ENCODE measurements around the gene NOTUM. TPM values are rescaled to one million over a fixed set of nuclear protein-coding genes. Genes with fewer than 3 reads are reported as not detected.
"Not testable (repeated sequence)": the region's sequence is repeated elsewhere in the genome, so short reads cannot be mapped to it uniquely, and the experiment has no call there.

Gene NOTUM
- total RNA-seq, 1 donor from 2014 or later, result 1.7 TPM

DNA sequence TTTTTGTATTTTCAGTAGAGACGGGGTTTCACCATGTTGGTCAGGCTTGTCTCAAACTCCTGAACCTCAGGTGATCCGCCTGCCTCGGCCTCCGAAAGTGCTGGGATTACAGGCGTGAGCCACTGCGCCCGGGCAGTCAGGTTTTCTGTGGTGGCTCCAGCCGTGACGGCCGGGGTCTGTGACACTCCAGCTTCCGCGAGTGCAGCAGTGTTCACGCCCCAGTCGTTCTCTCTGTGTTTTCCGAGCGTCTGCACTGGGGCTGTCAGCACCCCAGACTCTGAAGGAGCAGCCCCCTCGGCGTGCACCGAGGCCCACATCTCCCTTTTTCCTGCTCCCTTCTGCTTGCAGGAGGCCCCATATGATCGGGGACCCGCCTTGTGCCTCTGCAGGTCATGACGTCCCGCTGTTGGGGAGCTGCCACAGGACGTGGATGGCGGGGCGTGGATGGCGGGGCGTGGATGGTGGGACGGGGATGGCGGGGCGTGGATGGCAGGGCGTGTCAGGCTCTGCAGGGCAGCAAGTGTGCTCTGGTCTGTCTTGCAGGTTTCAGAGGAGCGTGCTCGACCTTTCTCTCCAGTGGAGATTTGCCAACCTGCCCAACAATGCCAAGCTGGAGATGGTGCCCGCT lies 22.1 kb upstream of the NOTUM start:
- Histone ChIP-seq H3K4me3 (ENCODE audit: insufficient read depth, low read depth, low read length) (no peak overlapping the region), H3K27ac (ENCODE audit: low read depth, low read length) (no peak overlapping the region), H3K27me3 (ENCODE audit: insufficient read depth, low read length) (no peaks in the 10 kb centered on the region), H4K20me1 (ENCODE audit: insufficient read depth, low read length) (peaks cover 17% of the 10 kb centered on the region), H3K9me3 (ENCODE audit: insufficient read depth, low read depth, low read length) (no peaks in the 10 kb centered on the region), H3K4me2 (ENCODE audit: low read length) (no peak overlapping the region), H3K79me2 (ENCODE audit: insufficient read depth, low read length) (peaks cover 4% of the 10 kb centered on the region), H3K36me3 (ENCODE audit: insufficient read depth, low read length) (peaks cover 18% of the 10 kb centered on the region), H2AFZ (ENCODE audit: low read depth, low read length) (no peak overlapping the region), H3K4me1 (ENCODE audit: insufficient read depth, low read length) (peaks cover under 1% of the 10 kb centered on the region), H3K9ac (ENCODE audit: low read length) (no peak overlapping the region)
- no peaks in the 10 kb centered on the region for H3K9me3 Mint-ChIP-seq (ENCODE audit: unreplicated experiment)
- H3K4me3 Mint-ChIP-seq (ENCODE audit: unreplicated experiment), result no peak overlapping the region
- no peak for TF ChIP-seq EZH2 (IDR thresholded peaks at IDR 0.05; ENCODE audit: insufficient read depth, low read length)
- DNase-seq (ENCODE audit: low read depth), result no peak
- H3K4me1 Mint-ChIP-seq (ENCODE audit: low read depth, unreplicated experiment), result peaks cover 7% of the 10 kb centered on the region
- H3K27me3 Mint-ChIP-seq (ENCODE audit: low read depth, unreplicated experiment), result no peaks in the 10 kb centered on the region
- no peak for FAIRE-seq
- H3K36me3 Mint-ChIP-seq (ENCODE audit: low read depth, unreplicated experiment), result peaks cover 14% of the 10 kb centered on the region
- H3K27ac Mint-ChIP-seq (ENCODE audit: unreplicated experiment), result no peak overlapping the region

DNA sequence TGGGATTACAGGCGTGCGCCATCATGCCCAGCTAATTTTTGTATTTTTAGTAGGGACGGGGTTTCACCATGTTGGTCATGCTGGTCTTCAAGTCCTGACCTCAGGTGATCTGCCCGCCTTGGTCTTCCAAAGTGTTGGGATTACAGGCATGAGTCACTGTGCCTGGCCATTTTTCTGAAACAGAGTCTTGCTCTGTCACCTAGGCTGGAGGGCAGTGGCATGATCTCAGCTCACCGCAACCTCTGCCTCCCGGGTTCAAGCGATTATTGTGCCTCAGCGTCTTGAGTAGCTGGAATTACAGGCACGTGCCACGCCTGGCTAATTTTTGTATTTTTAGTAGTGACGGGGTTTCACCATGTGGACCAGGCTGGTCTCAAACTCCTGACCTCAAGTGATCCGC lies 20.5 kb upstream of the NOTUM start:
- H3K9ac ChIP-seq (ENCODE audit: low read length); H3K27ac ChIP-seq (ENCODE audit: low read depth, low read length); DNase-seq (ENCODE audit: low read depth); H3K4me3 ChIP-seq (ENCODE audit: insufficient read depth, low read depth, low read length); H3K27me3 ChIP-seq (ENCODE audit: insufficient read depth, low read length); H3K4me2 ChIP-seq (ENCODE audit: low read length); H3K4me1 ChIP-seq (ENCODE audit: insufficient read depth, low read length); H3K36me3 Mint-ChIP-seq (ENCODE audit: low read depth, unreplicated experiment); H3K4me1 Mint-ChIP-seq (ENCODE audit: low read depth, unreplicated experiment); H3K27me3 Mint-ChIP-seq (ENCODE audit: low read depth, unreplicated experiment); H3K79me2 ChIP-seq (ENCODE audit: insufficient read depth, low read length); FAIRE-seq; H2AFZ ChIP-seq (ENCODE audit: low read depth, low read length); H3K27ac Mint-ChIP-seq (ENCODE audit: unreplicated experiment); H3K4me3 Mint-ChIP-seq (ENCODE audit: unreplicated experiment); H3K9me3 Mint-ChIP-seq (ENCODE audit: unreplicated experiment); H3K9me3 ChIP-seq (ENCODE audit: insufficient read depth, low read depth, low read length): not testable (repeated sequence)
- peaks cover 17% of the 10 kb centered on the region for H4K20me1 ChIP-seq (ENCODE audit: insufficient read depth, low read length)
- peaks cover 18% of the 10 kb centered on the region for H3K36me3 ChIP-seq (ENCODE audit: insufficient read depth, low read length)

DNA sequence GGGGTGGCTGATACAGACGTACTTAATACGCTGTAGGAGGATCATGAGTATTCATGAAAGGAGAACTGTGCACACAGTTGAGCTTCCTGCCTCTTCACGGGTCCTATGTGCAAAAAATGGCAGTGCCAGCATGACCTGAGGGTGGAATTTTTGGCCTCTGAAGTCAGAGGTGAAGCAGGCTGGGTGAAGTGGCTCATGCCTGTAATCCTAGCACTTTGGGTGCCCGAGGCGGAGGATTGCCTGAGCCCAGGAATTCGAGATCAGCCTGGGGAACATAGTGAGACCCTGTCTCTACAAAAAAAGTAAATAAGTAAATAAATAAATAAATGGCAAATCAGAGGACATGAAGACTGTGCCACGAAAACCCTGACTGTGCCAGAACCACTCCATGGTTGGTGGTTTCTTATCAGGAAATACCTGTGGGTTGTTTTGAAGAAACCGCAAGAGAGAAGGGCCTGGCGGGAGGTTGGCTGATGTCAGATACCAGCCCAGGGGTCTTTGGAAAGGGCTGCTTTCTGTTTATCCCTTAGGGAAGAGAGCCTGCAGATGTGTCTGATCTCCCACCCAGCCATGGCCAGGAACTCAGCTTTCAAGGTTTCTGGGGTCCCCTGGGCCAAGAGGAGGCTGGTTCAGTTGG lies 19.8 kb upstream of the NOTUM start:
- peaks cover 7% of the 10 kb centered on the region for H3K4me1 ChIP-seq (ENCODE audit: insufficient read depth, low read length)
- FAIRE-seq, result no peak
- H3K4me3 Mint-ChIP-seq (ENCODE audit: unreplicated experiment), result no peak overlapping the region

More for the DNA sequence above, 19.8 kb upstream of the NOTUM start:
- H3K4me2 ChIP-seq (ENCODE audit: low read length), result no peak overlapping the region
- H4K20me1 ChIP-seq (ENCODE audit: insufficient read depth, low read length), result peaks cover 16% of the 10 kb centered on the region
- DNase-seq (ENCODE audit: low read depth), result no peak
- H3K27ac ChIP-seq (ENCODE audit: low read depth, low read length), result no peak overlapping the region
- H2AFZ ChIP-seq (ENCODE audit: low read depth, low read length), result no peak overlapping the region
- H3K9ac ChIP-seq (ENCODE audit: low read length), result no peak overlapping the region
- Mint-ChIP-seq H3K36me3 (ENCODE audit: low read depth, unreplicated experiment) (peaks cover 4% of the 10 kb centered on the region), H3K9me3 (ENCODE audit: unreplicated experiment) (no peaks in the 10 kb centered on the region), H3K27ac (ENCODE audit: unreplicated experiment) (no peak overlapping the region), H3K27me3 (ENCODE audit: low read depth, unreplicated experiment) (no peaks in the 10 kb centered on the region), H3K4me1 (ENCODE audit: low read depth, unreplicated experiment) (peaks cover 7% of the 10 kb centered on the region)
- peaks cover 7% of the 10 kb centered on the region for H3K79me2 ChIP-seq (ENCODE audit: insufficient read depth, low read length)
- H3K36me3 ChIP-seq (ENCODE audit: insufficient read depth, low read length), result peaks cover 17% of the 10 kb centered on the region
- no peaks in the 10 kb centered on the region for H3K9me3 ChIP-seq (ENCODE audit: insufficient read depth, low read depth, low read length)
- H3K4me3 ChIP-seq (ENCODE audit: insufficient read depth, low read depth, low read length), result no peak overlapping the region
- no peaks in the 10 kb centered on the region for H3K27me3 ChIP-seq (ENCODE audit: insufficient read depth, low read length)
- TF ChIP-seq, protein P1, sequence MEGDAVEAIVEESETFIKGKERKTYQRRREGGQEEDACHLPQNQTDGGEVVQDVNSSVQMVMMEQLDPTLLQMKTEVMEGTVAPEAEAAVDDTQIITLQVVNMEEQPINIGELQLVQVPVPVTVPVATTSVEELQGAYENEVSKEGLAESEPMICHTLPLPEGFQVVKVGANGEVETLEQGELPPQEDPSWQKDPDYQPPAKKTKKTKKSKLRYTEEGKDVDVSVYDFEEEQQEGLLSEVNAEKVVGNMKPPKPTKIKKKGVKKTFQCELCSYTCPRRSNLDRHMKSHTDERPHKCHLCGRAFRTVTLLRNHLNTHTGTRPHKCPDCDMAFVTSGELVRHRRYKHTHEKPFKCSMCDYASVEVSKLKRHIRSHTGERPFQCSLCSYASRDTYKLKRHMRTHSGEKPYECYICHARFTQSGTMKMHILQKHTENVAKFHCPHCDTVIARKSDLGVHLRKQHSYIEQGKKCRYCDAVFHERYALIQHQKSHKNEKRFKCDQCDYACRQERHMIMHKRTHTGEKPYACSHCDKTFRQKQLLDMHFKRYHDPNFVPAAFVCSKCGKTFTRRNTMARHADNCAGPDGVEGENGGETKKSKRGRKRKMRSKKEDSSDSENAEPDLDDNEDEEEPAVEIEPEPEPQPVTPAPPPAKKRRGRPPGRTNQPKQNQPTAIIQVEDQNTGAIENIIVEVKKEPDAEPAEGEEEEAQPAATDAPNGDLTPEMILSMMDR (IDR thresholded peaks at IDR 0.05; ENCODE audit: insufficient read depth, low read depth, low read length), result no peak
- TF ChIP-seq EZH2 (IDR thresholded peaks at IDR 0.05; ENCODE audit: insufficient read depth, low read length), result no peak
